ENCODE data around the gene UBR7.

DNA sequence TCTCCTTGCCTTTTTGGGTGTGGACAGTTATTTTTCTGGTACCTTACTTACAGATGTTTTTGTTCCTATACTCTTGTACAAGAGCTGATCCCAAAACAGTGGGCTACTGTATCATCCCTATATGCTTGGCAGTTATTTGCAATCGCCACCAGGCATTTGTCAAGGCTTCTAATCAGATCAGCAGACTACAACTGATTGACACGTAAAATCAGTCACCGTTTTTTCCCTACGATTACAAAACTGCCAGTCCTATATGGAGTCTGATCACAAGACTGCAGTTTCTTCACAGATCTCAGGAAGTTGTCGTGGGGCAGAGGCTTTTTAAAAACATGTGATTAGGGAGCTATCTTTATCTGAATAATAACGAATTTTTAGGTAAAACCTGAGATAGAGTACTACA is 20.6 kb upstream of the UBR7 start:
- TF ChIP-seq, protein P1, sequence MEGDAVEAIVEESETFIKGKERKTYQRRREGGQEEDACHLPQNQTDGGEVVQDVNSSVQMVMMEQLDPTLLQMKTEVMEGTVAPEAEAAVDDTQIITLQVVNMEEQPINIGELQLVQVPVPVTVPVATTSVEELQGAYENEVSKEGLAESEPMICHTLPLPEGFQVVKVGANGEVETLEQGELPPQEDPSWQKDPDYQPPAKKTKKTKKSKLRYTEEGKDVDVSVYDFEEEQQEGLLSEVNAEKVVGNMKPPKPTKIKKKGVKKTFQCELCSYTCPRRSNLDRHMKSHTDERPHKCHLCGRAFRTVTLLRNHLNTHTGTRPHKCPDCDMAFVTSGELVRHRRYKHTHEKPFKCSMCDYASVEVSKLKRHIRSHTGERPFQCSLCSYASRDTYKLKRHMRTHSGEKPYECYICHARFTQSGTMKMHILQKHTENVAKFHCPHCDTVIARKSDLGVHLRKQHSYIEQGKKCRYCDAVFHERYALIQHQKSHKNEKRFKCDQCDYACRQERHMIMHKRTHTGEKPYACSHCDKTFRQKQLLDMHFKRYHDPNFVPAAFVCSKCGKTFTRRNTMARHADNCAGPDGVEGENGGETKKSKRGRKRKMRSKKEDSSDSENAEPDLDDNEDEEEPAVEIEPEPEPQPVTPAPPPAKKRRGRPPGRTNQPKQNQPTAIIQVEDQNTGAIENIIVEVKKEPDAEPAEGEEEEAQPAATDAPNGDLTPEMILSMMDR (conservative IDR thresholded peaks at IDR 0.05): no peak
- TF ChIP-seq ZFX (IDR thresholded peaks at IDR 0.05): no peak
